Limb (tissue), 2 donors: ENCODE measurements around the gene PLK5.
"Not testable (repeated sequence)": the region's sequence is repeated elsewhere in the genome, so short reads cannot be mapped to it uniquely, and the experiment has no call there.

Experiments
- DNase-seq, 2 donors: peaks; one replicate each; pipeline ENCODE4 v3.0.0-alpha.2; 2016; ENCODE audit errors: extremely low spot score in 2 of 2

Gene PLK5

GRCh38 chr19:1491114-1491848 lies 32.6 kb upstream of the PLK5 start, which contains the start of gene REEP6:
REEP6 (plus strand) TSS chr19:1491181; CDS start chr19:1491270, 89 bp downstream.
- no peak for DNase-seq

- no peak for DNase-seq
Observed at GRCh38 chr19:1491849-1492170, 32.1 kb upstream of the PLK5 start.

- no peak for DNase-seq
Observed at GRCh38 chr19:1492474-1493006, 31.3 kb upstream of the PLK5 start.

- DNase-seq, result no peak
Observed at GRCh38 chr19:1494115-1494815, 29.6 kb upstream of the PLK5 start.

GRCh38 chr19:1495051-1495798 lies 28.7 kb upstream of the PLK5 start:
- DNase-seq, result no peak

- DNase-seq, result no peak
Observed at GRCh38 chr19:1495799-1496713, 27.8 kb upstream of the PLK5 start.

GRCh38 chr19:1496714-1497577 lies 26.9 kb upstream of the PLK5 start:
- DNase-seq, result no peak

- no peak for DNase-seq
Observed at GRCh38 chr19:1497578-1498235, 26.2 kb upstream of the PLK5 start.

- not testable (repeated sequence) for DNase-seq
Observed at GRCh38 chr19:1499231-1499630, 24.6 kb upstream of the PLK5 start.

- no peak for DNase-seq
Observed at GRCh38 chr19:1501200-1501595, 22.7 kb upstream of the PLK5 start.

GRCh38 chr19:1502433-1503088 lies 21.3 kb upstream of the PLK5 start:
- no peak for DNase-seq

- peak in 1 of 2 donors; percentile 74 for DNase-seq
Observed at GRCh38 chr19:1503089-1503924, 20.6 kb upstream of the PLK5 start.

GRCh38 chr19:1503925-1504773 lies 19.7 kb upstream of the PLK5 start:
- no peak for DNase-seq

- no peak for DNase-seq
Observed at GRCh38 chr19:1505012-1505411, 18.9 kb upstream of the PLK5 start.

GRCh38 chr19:1505991-1506881 lies 17.6 kb upstream of the PLK5 start:
- no peak for DNase-seq

- DNase-seq, result no peak
Observed at GRCh38 chr19:1507192-1507660, 16.7 kb upstream of the PLK5 start.
